22Rv1 (cell line): ENCODE results near the gene VHLL.

ENCODE experiments used
- H3K27ac ChIP-seq: fragments of 450-650 bp; 2 replicates; pipeline ENCODE4 v1.5.1; 2017
- CTCF ChIP-seq: fragments of 450-650 bp; IDR thresholded peaks from 2 replicates; pipeline ENCODE4 v1.5.1; 2017; ENCODE audit warnings: mild to moderate bottlenecking
- ZFX ChIP-seq: fragments of 450-650 bp; IDR thresholded peaks from 2 replicates; pipeline ENCODE4 v1.6.1; 2017; ENCODE audit warnings: antibody characterized with exemption, borderline replicate concordance

The VHLL gene

GRCh38 chr1:156289857-156290256 is 9.2 kb downstream of the VHLL start:
- H3K27ac ChIP-seq: peak overlapping the region; percentile 67
- TF ChIP-seq CTCF: no peak
- TF ChIP-seq ZFX: no peak

- TF ChIP-seq CTCF (no peak), ZFX (no peak)
- H3K27ac ChIP-seq: no peak overlapping the region
Observed at GRCh38 chr1:156286061-156286460, 13.0 kb downstream of the VHLL start.

- peak overlapping the region; percentile 85; the same call in 1 of the 2 replicates for H3K27ac ChIP-seq
- no peak for TF ChIP-seq CTCF
- TF ChIP-seq ZFX: no peak
Observed at GRCh38 chr1:156285437-156285836, 13.7 kb downstream of the VHLL start.

GRCh38 chr1:156284757-156285156 is 14.3 kb downstream of the VHLL start:
- peak overlapping the region; percentile 85 for H3K27ac ChIP-seq

GRCh38 chr1:156284112-156284511 is 15.0 kb downstream of the VHLL start, which contains the start of gene TMEM79:
Gene TMEM79 (plus strand): TSS chr1:156284325. CDS start chr1:156285227, 902 bp downstream.
- TF ChIP-seq CTCF: no peak
- TF ChIP-seq ZFX: no peak
- H3K27ac ChIP-seq: peak within 1 kb of the TSS; percentile 85

More at GRCh38 chr1:156284757-156285156, 14.3 kb downstream of the VHLL start:
- TF ChIP-seq CTCF (no peak), ZFX (no peak)

- TF ChIP-seq CTCF: no peak
- TF ChIP-seq ZFX: no peak
- peak overlapping the region; percentile 85 for H3K27ac ChIP-seq
Observed at GRCh38 chr1:156283521-156283920, 15.6 kb downstream of the VHLL start.

- H3K27ac ChIP-seq: peak within 1 kb of the TSS; percentile 85
- no peak for TF ChIP-seq CTCF
- TF ChIP-seq ZFX: no peak
Observed at GRCh38 chr1:156282479-156283222, 16.5 kb downstream of the VHLL start, which contains the start of gene SMG5. Gene SMG5 (minus strand): TSS chr1:156282825. CDS start chr1:156282680, 145 bp downstream.
